ENCODE results near the gene ZFYVE28. TPM values are rescaled to one million over a fixed set of nuclear protein-coding genes. Genes with fewer than 3 reads are reported as not detected.

Gene ZFYVE28
- total RNA-seq, 1 donor from 2014 or later = 3.3 TPM

DNA sequence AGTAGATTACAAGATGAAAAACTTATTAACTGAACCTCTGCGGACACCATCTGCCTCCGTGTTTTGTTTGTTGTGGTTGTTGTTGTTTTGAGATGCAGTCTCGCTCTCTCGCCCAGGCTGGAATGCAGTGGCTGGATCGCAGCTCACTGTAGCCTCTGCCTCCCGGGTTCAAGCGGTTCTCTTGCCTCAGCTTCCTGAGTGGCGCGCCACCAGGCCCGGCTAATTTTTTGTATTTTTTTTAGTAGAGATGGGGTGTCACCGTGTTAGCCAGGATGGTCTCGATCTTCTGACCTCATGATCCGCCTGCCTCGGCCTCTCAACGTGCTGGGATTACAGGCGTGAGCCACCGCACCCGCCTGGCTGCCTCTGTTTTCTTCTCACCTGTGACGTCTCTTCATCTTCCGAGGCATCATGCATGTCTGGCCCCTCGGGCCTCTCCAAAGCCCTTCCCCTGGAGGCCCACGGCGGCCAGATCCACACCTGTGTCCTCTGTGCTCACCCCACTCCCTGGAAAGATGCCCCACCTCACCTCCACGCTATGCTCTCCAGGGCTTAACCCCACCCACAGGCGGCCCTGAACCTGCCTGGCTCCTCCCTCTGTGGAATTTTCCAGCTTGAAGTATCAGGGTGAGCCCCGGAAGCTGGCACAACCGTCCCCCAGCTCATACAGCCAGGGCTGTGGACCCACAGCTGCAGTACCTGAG lies 79.5 kb downstream of the ZFYVE28 start:
- H3K4me3 Mint-ChIP-seq (ENCODE audit: unreplicated experiment) = no peak overlapping the region
- peaks cover 5% of the 10 kb centered on the region for H3K36me3 Mint-ChIP-seq (ENCODE audit: low read depth)
- no peaks in the 10 kb centered on the region for H3K4me1 Mint-ChIP-seq (ENCODE audit: low read depth)
- H3K27me3 Mint-ChIP-seq (ENCODE audit: low read depth) = peaks cover 3% of the 10 kb centered on the region
- TF ChIP-seq, protein P1, sequence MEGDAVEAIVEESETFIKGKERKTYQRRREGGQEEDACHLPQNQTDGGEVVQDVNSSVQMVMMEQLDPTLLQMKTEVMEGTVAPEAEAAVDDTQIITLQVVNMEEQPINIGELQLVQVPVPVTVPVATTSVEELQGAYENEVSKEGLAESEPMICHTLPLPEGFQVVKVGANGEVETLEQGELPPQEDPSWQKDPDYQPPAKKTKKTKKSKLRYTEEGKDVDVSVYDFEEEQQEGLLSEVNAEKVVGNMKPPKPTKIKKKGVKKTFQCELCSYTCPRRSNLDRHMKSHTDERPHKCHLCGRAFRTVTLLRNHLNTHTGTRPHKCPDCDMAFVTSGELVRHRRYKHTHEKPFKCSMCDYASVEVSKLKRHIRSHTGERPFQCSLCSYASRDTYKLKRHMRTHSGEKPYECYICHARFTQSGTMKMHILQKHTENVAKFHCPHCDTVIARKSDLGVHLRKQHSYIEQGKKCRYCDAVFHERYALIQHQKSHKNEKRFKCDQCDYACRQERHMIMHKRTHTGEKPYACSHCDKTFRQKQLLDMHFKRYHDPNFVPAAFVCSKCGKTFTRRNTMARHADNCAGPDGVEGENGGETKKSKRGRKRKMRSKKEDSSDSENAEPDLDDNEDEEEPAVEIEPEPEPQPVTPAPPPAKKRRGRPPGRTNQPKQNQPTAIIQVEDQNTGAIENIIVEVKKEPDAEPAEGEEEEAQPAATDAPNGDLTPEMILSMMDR (IDR thresholded peaks at IDR 0.05) = no peak
- H3K27ac Mint-ChIP-seq (ENCODE audit: unreplicated experiment) = no peak overlapping the region
- no peaks in the 10 kb centered on the region for H3K9me3 Mint-ChIP-seq (ENCODE audit: low read depth)
- peak; percentile 65 for DNase-seq (ENCODE audit: low spot score)

GRCh38 chr4:2337896-2338295 lies 80.5 kb downstream of the ZFYVE28 start:
- no peak overlapping the region for H3K4me3 Mint-ChIP-seq (ENCODE audit: unreplicated experiment)
- no peaks in the 10 kb centered on the region for H3K4me1 Mint-ChIP-seq (ENCODE audit: low read depth)
- TF ChIP-seq, protein P1 (IDR thresholded peaks at IDR 0.05) = no peak
- H3K27me3 Mint-ChIP-seq (ENCODE audit: low read depth) = no peaks in the 10 kb centered on the region
- H3K9me3 Mint-ChIP-seq (ENCODE audit: low read depth) = no peaks in the 10 kb centered on the region
- H3K36me3 Mint-ChIP-seq (ENCODE audit: low read depth) = peaks cover 4% of the 10 kb centered on the region
- peak; percentile 76 for DNase-seq (ENCODE audit: low spot score)
- no peak overlapping the region for H3K27ac Mint-ChIP-seq (ENCODE audit: unreplicated experiment)

GRCh38 chr4:2337131-2337723 lies 81.2 kb downstream of the ZFYVE28 start:
- TF ChIP-seq, protein P1 (IDR thresholded peaks at IDR 0.05) = no peak
- Mint-ChIP-seq H3K27ac (ENCODE audit: unreplicated experiment) (no peak overlapping the region), H3K4me1 (ENCODE audit: low read depth) (no peaks in the 10 kb centered on the region), H3K9me3 (ENCODE audit: low read depth) (no peaks in the 10 kb centered on the region), H3K27me3 (ENCODE audit: low read depth) (no peaks in the 10 kb centered on the region), H3K36me3 (ENCODE audit: low read depth) (peaks cover 4% of the 10 kb centered on the region), H3K4me3 (ENCODE audit: unreplicated experiment) (no peak overlapping the region)
- peak; percentile 72 for DNase-seq (ENCODE audit: low spot score)

DNA sequence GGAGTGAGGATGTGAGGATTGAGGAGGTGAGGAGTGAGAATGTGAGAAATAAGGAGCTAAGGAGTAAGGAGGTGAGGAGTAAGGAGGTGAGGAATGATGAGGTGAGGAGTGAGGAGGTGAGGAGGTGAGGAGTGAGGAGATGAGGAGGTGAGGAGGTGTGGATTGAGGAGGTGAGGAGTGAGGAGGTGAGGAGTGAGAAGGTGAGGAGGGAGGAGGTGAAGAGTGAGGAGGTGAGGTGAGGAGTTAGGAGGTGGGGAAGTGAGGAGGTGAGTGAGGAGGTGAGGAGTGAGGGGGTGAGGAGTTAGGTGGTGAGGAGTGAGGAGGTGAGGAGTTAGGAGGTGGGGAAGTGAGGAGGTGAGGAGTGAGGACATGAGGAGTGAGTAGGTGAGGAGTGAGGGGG lies 81.8 kb downstream of the ZFYVE28 start:
- no peak overlapping the region for H3K27ac Mint-ChIP-seq (ENCODE audit: unreplicated experiment)
- H3K4me1 Mint-ChIP-seq (ENCODE audit: low read depth) = no peaks in the 10 kb centered on the region
- peaks cover 4% of the 10 kb centered on the region for H3K36me3 Mint-ChIP-seq (ENCODE audit: low read depth)
- H3K9me3 Mint-ChIP-seq (ENCODE audit: low read depth) = no peaks in the 10 kb centered on the region
- no peak overlapping the region for H3K4me3 Mint-ChIP-seq (ENCODE audit: unreplicated experiment)
- no peak for DNase-seq (ENCODE audit: low spot score)
- no peaks in the 10 kb centered on the region for H3K27me3 Mint-ChIP-seq (ENCODE audit: low read depth)
- TF ChIP-seq, protein P1 (IDR thresholded peaks at IDR 0.05) = no peak

- H3K27ac Mint-ChIP-seq (ENCODE audit: unreplicated experiment) = no peak overlapping the region
- no peaks in the 10 kb centered on the region for H3K9me3 Mint-ChIP-seq (ENCODE audit: low read depth)
- no peak for DNase-seq (ENCODE audit: low spot score)
- H3K27me3 Mint-ChIP-seq (ENCODE audit: low read depth) = no peaks in the 10 kb centered on the region
- peaks cover 2% of the 10 kb centered on the region for H3K36me3 Mint-ChIP-seq (ENCODE audit: low read depth)
- H3K4me3 Mint-ChIP-seq (ENCODE audit: unreplicated experiment) = no peak overlapping the region
- H3K4me1 Mint-ChIP-seq (ENCODE audit: low read depth) = peaks cover 4% of the 10 kb centered on the region
- TF ChIP-seq, protein P1 (IDR thresholded peaks at IDR 0.05) = no peak
Measured at GRCh38 chr4:2335729-2336101, 82.7 kb downstream of the ZFYVE28 start.
